GM19035 (cell line): Measurements from ENCODE around the gene SORCS2.

Experiments used
- ATAC-seq: cut with Tn5 transposase; IDR thresholded peaks from one replicate; pipeline ENCODE4 v1.9.1; 2021; ENCODE audit not compliant: unreplicated experiment

SORCS2 gene

GRCh38 chr4:7348946-7349900 is 156.9 kb downstream of the SORCS2 start:
- no peak for ATAC-seq

GRCh38 chr4:7350396-7350795 is 158.1 kb downstream of the SORCS2 start:
- no peak for ATAC-seq

GRCh38 chr4:7351014-7351413 is 158.7 kb downstream of the SORCS2 start:
- ATAC-seq: no peak

DNA sequence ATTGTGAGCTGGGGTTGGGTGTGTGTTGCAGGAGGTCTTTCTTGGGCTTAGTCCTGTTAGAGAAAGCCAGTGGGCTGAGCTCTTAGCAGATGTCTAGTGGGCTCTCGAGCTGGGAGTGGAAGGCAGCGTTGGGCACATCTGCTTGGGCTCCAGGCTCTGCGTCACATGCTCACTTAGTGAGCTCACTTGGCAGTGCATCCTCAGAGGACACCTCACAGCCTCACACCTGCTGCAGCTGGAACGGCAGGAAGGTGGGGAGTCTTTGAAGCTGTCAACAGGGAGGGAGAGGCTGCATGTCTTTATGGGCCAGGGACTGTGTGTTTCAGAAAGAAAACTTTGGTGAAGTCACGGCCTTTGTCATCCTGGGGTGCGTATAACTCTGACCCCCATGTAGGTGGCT is 160.1 kb downstream of the SORCS2 start:
- ATAC-seq: no peak

GRCh38 chr4:7353046-7353790 is 160.9 kb downstream of the SORCS2 start:
- ATAC-seq: no peak

DNA sequence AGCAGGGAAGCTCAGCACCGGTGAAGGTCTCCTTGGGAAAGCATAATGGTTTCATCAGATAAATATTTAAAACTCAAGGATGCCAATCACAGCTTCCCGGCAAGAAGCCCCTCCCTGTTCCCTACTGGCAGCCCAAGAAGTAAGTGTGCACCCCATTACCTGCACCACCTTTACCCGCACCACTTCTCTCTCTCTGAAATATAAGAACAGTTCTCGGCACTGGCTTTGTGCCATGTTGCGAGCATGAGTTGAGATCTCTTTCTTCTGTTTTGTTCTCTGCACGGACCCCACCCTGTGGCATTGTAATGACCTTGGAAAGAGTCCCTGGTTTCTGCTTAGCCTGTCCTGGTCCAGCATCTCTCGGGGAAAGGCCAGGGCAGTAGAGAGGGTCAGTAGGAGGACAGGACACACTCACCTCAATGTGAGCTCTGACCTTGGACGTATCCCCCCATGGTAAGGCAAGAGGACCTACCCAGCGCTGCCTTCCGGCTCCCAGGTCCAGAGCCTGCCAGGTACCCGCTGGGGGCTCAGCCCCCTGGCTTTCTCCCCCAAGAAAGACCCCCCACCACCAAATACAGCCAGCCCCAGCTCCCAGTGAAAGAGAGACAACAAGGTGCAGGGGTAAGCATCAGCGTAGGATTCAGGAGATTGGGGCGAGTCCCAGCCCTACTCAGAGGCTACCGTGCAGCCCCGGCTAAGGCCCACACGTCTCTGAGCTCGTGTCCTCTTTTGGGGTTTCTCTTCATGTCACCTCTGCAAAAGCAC is 161.7 kb downstream of the SORCS2 start:
- ATAC-seq: no peak

DNA sequence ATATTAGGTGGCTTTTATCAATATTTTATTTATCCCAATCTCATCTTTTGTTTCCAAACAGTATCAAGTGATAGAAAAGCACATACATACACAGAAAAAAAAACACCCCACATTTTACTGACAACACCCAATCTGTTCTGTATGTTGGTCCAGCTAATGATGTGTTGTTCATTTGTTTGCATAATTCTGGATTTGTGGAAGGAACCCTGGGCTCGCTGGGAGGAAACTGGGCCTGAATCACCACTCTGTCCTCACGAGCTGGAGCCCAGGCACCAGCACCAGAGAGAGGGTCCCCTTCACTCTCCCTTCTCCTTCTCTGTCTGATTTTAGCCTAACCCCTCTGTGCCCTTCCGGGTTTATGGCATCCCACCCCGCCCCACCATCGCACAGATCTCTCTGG is 162.6 kb downstream of the SORCS2 start:
- ATAC-seq: no peak

GRCh38 chr4:7355795-7356194 is 163.5 kb downstream of the SORCS2 start:
- ATAC-seq: no peak

GRCh38 chr4:7356667-7357310 is 164.5 kb downstream of the SORCS2 start:
- ATAC-seq: no peak

DNA sequence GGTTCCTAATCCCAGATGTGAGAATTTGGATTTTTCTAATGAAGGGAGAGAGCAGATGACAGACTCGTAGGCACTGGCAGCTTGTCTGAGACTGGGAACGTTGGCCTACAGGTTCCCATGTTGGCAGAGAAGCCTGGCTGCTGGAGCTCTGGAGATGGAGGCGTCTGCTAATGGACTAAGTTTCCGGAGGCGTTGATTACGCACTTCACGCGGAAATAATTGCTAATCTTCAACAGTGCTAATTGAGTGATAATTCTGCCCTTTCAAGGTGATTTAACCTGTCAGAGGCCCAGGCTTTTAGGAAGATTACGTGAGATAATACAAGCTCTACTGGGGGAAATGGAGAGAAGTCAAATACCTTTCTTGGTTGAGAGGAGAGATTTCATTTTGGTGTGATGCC is 165.0 kb downstream of the SORCS2 start:
- no peak for ATAC-seq

- ATAC-seq: no peak
Observed at GRCh38 chr4:7358100-7358735, 165.9 kb downstream of the SORCS2 start.

GRCh38 chr4:7359400-7360062 is 167.2 kb downstream of the SORCS2 start:
- ATAC-seq: no peak

- no peak for ATAC-seq
Observed at GRCh38 chr4:7360806-7361205, 168.5 kb downstream of the SORCS2 start.

GRCh38 chr4:7361280-7361895 is 169.1 kb downstream of the SORCS2 start:
- ATAC-seq: no peak

- ATAC-seq: no peak
Observed at GRCh38 chr4:7362341-7362740, 170.0 kb downstream of the SORCS2 start.

DNA sequence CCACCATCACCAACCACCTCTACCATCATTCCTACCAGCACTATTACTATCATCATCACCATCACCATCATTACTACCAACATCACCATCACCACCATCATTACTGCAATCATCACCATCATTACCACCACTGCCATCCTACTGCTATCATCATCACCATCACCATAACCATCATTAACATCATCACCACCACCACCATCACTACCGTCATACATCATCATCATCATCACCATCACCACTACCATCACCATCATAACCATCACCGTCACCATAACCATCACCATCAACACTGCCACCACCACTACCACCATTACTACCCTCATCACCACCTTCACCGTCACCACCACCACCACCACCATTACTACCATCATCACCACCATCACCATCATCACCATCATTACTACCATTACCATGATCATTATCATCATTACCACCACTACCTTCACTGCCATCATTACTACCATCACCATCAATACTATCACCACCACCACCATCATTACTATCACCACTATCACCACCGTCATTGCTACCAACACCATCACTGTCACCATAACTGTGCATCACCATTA is 170.6 kb downstream of the SORCS2 start:
- ATAC-seq: no peak

DNA sequence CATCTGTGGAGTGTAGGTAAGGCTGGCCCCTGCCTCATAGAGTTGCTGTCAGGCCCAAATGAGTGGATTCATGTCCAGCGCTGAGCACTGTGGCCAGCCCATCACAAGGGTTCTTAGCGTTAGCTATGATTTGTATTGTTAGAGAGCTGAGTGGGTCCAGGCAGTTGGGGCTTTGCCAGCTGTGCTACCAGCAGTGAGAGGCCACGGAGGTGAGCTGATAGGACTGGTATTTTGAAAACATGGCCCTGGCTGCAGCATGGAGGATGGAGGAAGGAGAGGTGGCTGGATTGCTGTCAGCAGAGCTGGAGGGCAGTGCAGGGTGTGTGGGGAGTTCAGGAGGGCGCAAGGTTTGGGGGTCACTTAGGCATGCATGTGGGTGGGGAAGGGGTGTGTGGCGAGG is 172.6 kb downstream of the SORCS2 start:
- ATAC-seq: no peak

- no peak for ATAC-seq
Observed at GRCh38 chr4:7365462-7366179, 173.3 kb downstream of the SORCS2 start.
